ENCODE measurements around the gene IGF2R.

DNA sequence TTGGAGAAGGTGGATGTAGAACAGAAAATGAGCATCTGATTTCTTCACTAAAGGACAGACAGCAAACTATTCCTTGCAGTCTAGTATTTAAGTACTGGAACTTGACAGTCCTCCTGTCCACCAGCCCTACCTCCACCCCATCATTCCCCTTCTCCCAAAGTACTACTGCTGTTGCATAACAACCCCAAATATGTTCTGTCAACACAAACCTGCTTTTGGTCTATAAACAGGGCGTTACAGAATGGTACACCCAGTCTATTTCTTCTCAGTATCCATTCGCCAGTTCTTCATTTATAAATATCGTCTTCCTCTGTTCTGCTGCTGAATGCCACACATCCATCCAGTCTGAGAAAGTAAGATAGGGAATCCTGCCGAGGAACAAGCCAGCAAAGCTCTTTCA, 125.1 kb downstream of the IGF2R start:
- TF ChIP-seq EZH2 (IDR thresholded peaks at IDR 0.05; ENCODE audit: insufficient read depth, poor library complexity, severe bottlenecking) (no peak), EZH2phosphoT487 (IDR thresholded peaks at IDR 0.05; ENCODE audit: insufficient read depth, low read depth) (no peak)
